Right renal cortex interstitium (tissue), 3 donors: Measurements from ENCODE around the gene RFTN2. TPM values are rescaled to one million over a fixed set of nuclear protein-coding genes. Genes with fewer than 3 reads are reported as not detected.
"Not testable (repeated sequence)": the region's sequence is repeated elsewhere in the genome, so short reads cannot be mapped to it uniquely, and the experiment has no call there.

Experiments
- DNase-seq, 3 donors: peaks; one replicate each; pipeline ENCODE4 v3.0.0-alpha.2; 2013; ENCODE audit warnings: low read depth in 3 of 3, low spot score in 2 of 3
- polyA plus RNA-seq, 3 donors: library from polyadenylated mRNA; unstranded; fragments of 120-200 nt; gene quantifications; one replicate each; pipeline ENCODE4 v1.2.1, GENCODE V29; 2013; ENCODE audit not compliant: insufficient read length in 3 of 3

The RFTN2 gene, protein sequence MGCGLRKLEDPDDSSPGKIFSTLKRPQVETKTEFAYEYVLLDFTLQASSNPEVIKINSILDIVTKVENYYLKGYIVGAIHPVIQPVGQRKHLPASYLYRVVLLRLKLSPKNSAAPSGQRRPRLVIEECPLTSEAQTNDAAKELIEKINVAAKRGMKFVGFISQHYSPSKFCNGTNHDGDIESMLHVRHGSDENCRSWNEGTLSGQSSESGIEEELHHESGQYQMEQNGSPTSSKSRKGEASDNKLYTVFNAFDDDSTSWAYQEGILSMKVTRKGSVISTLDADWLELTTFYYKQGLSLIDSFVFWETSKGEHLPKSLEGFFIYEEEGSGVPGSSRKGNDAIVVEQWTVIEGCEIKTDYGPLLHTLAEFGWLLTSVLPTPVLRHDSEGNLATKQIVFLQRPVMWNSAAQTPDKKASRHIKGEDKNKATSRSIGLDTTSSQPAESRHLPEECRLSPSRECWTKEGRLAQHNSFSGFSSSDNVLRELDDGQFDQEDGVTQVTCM
- 10 to 100 TPM; 19.2 to 24.8 (median 21.4) TPM for polyA plus RNA-seq

DNA sequence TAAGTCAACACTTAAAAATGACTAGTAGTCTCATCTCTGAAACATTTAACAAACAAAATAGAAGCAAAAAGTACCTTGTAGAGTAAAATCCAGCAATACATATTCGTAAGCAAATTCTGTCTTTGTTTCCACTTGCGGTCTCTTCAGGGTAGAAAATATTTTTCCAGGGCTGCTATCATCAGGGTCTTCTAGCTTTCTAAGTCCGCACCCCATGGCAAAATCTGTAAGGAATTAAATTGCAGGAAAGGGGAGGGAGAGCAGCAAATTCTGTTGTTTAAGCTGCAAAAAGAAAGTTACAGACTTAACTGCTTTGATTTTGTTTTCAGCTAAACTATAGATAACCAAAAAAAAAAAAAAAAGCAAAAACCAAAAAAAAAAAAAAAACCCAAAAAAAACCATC, at the start of gene RFTN2:
TSS of gene RFTN2 (minus strand) at position 342 of the 400 bp plus-strand sequence. CDS start at position 213, 129 bp downstream.
- no peak for DNase-seq

DNA sequence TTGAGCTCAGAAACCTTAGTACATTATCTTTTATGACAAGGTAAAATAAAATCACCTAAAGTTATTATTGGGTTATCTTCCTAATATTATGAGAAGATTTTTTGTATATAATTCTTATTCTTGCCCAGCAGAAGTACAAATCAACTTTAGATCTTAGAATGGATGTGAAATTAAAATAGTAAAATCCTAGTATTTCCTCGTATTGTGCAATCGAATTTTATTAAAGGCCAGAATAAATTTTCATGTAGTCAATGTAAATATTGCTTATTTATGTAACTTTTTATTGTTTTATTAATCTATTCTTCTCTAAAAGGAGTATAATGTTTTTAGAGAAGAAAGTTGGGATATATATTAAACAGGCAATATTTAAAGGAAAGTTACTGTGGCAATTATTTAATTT, 42.5 kb upstream of the RFTN2 start:
- no peak for DNase-seq

DNA sequence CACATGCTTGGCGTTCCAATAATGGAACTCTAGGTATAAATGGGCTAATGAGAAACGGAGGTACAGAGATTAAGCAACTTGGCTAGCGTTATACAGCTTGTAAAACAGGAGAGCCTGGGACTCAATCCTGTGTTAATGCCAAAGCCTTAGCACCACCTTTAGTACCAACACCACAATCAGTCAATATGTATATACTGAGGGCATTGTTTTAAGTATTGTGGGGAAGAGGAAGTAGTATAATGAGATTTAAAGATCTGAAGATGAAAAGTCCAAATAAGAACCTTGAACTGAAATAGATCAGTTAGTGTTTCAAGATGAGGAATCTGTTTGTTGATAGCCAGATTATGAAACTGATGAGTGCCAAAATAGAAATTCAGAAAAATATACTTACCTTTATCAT, 37.9 kb upstream of the RFTN2 start:
- DNase-seq, result no peak

DNA sequence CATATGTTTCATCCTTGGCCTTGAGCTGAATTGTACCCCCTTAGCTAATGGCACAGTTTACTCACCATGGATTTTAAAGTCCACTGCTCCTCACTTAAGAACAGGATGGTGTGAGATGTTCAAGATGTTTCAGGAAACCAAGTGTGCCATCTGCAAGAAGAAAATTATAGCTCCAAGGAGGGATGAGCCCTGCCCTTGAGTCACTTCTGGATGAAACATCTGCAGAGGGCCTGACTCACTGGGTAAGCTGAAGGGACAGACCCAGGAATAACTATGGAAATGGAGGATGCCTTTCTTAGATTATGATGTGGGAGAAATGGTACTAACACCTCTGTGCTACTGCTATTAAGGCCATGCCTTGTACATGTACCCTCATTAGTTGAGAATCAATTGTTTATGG, 36.2 kb upstream of the RFTN2 start:
- no peak for DNase-seq

DNA sequence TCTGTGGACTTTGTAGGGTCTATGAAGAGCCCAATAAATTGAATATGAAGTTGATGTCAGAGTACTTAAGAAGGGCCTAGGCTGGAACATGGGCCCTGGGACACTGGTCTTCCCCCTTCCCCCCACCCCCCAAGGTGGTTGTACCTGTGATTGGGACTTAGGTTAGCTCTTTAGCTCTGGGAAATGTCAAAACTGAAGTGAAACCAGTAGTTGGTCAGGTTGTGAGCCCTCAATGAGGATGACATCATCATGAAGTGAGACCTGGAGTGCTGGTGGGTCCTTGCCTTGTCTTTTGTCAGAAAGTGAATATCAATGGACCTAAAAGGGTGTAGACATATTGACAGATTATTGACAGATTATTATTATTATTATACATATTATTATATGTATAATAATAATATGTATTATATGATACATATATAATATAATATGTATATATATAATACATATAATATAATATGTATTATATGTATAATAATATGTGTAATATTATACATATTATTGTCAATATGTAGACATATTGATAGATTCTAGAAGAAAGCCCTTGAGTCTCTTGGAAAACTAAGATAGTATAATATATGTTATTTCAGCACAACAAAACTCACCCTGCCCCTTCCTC, 35.1 kb upstream of the RFTN2 start:
- DNase-seq, result no peak

DNA sequence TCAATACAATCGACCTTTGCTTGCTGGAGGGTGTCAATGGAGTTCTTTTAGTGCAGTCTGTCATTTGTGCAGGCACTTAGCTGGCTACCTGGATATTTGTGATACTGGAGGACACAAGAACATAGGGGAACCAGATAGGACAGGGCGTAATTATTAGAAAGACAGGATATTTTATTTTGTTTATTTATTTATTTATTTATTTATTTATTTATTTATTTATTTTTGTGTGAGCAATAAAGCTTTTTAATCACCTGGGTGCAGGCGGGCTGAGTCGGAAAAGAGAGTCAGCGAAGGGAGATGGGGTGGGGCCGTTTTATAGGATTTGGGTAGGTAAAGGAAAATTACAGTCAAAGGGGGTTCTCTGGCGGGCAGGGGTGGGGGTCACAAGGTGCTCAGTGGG, 33.8 kb upstream of the RFTN2 start:
- not testable (repeated sequence) for DNase-seq

DNA sequence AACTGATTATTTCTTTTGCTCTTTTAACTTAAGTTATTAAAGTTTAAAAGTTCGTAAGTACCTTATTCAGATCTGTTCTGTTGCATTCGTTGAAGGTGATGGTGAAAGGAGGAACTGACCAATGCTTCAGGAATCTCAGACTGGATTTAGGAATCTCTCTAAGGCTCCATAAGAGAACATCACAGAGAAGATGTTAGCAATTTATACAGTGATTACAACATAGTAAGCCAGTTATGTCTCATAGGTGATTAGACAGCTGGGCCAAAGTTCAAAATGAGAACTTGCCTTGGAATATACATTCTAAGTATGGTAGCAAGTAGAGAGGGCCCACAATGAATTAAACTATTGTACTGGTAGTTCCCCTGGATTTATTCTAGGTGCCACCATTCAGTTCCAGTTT, 32.9 kb upstream of the RFTN2 start:
- DNase-seq, result no peak

DNA sequence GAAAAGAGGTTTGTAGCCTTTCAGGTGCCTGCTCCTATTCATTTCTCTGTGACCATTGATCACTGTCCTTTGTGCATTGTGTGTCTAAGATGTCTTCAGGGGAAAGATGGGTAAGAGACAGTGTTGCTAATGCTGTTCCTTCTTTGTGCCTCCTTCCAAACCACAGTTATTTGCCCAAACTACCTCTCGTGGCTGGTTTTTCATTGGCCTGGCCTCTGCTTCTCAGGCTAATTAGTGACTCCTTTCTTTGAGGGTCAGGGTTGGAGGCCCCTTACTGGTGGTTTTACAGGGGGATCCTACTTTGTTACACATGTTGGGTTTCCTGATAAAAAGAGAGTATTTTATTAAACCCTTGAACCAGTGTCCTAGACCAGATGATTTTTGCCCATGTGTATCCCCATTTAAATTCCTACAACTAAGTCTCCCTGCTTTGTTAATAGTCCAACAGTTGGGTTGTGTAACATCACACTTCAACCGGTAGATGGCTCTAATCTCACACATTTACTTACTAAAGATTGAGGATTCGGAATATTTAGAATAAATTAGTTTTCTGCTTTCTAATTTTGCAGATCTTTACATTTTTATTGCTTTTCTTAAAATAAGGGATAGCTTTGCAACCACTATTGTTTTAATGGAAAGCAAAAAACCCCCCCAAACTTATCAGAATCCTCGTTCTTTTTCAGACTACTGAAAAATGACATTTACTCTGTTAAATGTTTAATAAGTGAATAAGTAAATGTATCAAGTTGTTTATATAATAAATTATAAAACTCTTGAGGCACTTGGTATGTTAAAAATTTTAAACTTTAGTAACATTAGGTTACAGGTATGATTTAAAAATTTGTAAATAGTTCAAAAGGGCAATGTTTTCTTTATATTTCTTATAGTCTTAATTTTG, 32.2 kb upstream of the RFTN2 start:
- DNase-seq, result no peak

DNA sequence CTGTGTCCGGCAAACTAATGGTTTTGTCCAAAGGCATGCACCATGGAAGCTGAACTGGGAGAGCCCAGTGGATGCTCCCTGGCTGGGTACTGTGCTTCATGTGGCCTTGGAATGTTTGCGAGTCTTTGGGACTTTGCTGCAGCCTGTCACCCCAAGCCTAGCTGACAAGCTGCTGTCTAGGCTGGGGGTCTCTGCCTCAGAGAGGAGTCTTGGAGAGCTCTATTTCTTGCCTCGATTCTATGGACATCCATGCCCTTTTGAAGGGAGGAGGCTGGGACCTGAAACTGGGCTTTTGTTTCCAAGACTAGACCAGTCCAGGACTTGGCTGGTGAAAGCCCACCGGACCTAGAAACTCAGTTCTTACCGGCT, 31.4 kb upstream of the RFTN2 start:
- no peak for DNase-seq

DNA sequence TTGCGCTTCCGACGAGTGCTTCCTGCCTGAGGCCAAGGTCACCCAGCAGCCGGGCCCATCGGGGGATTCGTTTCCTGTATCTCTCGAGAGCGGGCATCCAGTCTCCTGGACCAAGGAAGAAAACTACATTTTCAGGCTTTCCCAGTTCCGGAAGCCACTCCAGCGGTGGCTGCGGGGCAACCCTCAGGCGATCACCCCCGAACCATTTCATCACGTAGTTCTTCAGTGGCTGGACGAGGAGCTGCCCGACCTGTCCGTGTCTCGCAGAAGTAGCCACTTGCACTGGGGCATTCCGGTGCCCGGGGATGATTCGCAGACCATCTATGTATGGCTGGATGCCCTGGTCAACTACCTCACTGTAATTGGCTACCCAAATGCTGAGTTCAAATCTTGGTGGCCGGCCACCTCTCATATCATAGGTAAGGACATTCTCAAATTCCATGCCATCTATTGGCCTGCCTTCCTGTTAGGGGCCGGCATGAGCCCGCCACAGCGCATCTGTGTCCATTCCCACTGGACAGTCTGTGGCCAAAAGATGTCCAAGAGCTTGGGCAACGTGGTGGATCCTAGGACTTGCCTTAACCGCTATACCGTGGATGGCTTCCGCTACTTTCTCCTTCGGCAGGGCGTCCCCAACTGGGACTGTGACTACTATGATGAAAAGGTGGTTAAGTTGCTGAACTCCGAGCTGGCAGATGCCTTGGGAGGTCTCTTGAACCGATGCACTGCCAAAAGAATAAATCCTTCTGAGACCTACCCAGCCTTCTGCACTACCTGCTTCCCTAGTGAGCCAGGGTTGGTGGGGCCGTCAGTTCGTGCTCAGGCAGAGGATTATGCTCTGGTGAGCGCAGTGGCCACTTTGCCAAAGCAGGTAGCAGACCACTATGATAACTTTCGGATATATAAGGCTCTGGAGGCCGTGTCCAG, 30.8 kb upstream of the RFTN2 start:
- DNase-seq, result no peak

DNA sequence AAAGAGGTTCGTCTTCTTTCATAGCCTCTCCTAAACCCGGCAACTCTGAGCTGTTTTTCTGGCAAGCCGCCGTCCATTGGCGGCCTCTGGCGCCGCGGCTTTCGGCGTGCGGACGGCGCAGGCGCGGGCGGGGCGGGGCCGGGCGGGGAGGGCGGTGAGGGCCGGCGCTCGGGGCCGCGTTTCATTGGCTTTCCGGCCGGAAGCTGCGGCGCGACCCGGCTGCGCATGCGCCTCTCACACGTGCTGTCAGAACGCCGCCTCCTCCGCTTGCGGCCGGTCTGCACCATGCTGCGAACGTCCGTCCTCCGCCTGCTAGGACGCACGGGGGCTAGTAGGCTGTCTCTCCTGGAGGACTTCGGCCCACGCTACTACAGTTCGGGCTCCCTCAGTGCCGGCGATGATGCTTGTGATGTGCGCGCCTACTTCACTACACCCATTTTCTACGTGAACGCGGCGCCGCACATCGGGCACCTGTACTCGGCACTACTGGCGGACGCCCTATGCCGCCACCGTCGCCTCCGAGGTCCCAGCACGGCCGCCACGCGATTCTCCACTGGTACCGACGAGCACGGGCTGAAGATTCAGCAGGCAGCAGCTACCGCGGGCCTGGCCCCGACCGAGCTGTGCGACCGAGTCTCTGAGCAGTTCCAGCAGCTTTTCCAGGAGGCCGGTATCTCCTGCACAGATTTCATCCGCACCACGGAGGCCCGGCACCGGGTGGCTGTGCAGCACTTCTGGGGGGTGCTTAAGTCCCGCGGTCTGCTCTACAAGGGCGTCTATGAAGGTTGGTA, 29.9 kb upstream of the RFTN2 start, which contains the start of gene MARS2:
TSS of gene MARS2 (plus strand) at position 249 of the 791 bp plus-strand sequence. CDS start at position 286, 37 bp downstream.
- DNase-seq, result peak; percentile 69 to 86 (median 84)

DNA sequence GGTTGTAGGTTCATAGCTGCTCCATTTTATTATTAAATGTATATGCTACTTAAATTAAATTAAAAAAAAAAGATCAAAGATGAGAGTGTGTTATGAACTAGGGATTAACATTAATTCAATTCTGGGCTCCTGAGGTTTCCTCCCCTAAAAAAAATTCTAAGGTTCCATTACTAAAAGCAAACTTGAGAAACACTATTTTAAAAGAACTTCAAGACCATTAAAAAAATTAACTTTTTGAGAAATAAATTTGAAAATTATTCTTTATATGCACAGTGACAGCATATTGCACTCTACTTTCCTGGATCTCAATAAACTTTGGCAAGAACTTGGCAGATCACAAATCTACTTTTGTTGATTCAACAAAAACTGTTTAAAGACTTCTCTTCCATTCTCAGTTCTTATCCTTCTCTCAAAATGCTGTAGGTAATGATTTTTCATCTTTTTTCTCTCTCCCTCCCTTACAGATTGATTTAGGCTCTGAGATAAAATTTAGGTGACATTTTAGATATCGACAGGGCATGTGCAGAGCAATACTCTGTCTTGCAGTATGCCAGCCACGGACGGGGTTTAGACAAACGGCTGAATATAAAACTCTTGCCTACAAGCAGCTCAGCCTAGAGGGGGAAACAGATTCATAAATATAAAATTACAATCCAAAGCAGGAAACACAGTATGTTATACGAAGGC, 29.2 kb upstream of the RFTN2 start:
- DNase-seq, result no peak

DNA sequence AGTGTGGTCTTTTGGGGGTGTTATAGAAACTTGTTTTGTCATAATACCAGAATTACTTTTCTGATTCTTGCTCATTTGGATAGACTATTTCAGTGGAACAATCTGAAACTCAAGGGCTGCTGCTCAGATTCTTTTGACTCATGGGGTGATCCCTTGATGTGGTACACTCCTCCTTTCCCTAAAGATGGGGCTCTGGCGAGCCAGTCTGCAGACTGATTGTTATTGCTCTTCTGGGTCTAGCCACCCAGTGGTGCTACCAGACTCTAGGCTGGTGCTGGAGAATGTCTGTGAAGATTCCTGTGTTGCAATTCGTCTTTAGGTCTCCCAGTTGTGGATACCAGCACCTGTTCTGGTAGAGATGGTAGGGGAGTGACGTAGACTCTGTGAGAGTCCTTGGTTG, 25.6 kb upstream of the RFTN2 start:
- no peak for DNase-seq

DNA sequence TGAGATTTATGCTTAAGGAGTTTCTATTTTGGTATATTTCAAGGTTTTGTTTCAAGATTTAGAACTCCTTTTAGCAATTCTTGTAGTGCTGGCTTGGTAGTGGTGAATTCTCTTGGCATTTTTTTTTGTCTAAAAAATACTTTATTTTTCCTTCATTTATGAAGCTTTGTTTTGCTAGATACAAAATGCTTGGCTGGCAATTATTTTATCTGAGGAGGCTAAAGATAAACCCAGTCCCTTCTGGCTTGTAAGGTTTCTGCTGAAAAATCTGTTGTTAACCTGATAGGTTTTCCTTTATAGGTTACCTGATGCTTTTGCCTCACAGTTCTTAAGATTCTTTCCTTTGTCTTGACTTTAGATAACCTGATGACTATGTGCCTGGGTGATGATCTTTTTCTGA, 24.3 kb upstream of the RFTN2 start:
- not testable (repeated sequence) for DNase-seq

DNA sequence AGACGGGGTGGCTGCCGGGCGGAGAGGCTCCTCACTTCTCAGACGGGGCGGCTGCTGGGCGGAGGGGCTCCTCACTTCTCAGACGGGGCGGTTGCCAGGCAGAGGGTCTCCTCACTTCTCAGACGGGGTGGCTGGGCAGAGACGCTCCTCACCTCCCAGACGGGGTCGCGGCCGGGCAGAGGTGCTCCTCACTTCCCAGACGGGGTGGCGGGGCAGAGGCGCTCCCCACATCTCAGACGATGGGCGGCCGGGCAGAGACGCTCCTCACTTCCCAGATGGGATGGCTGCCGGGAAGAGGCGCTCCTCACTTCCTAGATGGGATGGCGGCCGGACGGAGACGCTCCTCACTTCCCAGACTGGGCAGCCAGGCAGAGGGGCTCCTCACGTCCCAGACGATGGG, 21.2 kb upstream of the RFTN2 start:
- DNase-seq, result not testable (repeated sequence)

DNA sequence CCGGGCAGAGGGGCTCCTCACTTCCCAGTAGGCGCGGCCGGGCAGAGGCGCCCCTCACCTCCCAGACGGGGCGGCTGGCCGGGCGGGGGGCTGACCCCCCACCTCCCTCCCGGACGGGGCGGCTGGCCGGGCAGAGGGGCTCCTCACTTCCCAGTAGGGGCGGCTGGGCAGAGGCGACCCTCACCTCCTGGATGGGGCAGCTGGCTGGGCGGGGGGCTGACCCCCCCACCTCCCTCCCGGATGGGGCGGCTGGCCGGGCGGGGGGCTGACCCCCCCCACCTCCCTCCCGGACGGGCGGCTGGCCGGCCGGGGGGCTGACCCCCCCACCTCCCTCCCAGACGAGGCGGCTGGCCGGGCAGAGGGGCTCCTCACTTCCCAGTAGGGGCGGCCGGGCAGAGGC, 20.6 kb upstream of the RFTN2 start:
- DNase-seq, result not testable (repeated sequence)

DNA sequence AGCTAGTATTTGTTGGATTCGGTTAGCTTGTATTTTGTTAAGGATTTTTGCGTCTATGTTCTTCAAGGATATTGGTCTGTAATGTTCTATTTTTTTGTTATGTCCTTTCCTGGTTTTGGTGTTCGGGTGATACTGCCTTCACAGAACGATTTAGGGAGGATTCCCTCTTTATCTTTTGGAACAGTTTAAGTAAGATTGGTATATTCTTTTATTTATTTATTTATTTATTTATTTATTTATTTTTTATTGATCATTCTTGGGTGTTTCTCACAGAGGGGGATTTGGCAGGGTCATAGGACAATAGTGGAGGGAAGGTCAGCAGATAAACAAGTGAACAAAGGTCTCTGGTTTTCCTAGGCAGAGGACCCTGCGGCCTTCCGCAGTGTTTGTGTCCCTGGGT, 19.8 kb upstream of the RFTN2 start:
- not testable (repeated sequence) for DNase-seq

DNA sequence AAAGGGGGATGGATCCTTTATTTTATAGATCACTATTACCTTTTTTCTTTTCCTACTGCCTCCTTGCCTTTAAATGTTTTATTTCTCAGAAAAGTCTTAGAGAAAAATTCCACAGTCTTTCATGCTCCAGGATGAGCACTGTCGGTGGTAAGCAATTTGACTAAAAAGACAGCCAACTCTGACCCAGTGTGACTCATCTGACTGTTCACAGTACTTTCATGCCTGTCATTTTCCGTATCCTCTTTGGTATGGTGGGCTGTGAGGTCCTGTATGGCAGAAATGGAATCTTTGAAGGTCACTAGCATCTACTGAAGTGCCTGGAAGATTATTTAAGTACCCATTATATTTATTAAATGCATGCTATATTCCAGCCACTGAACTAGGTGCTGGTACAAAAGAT, 2.1 kb upstream of the RFTN2 start:
- DNase-seq, result no peak
